UCSD-AML1 (cell line): Measurements from ENCODE around the gene ATP6V1C2.
"Not testable (repeated sequence)": the region's sequence is repeated elsewhere in the genome, so short reads cannot be mapped to it uniquely, and the experiment has no call there.

ENCODE experiments used
- DNase-seq: peaks from one replicate; lab custom pipeline; 2025; ENCODE audit not compliant: unreplicated experiment; lab: John Stamatoyannopoulos, UW

ATP6V1C2 gene

DNA sequence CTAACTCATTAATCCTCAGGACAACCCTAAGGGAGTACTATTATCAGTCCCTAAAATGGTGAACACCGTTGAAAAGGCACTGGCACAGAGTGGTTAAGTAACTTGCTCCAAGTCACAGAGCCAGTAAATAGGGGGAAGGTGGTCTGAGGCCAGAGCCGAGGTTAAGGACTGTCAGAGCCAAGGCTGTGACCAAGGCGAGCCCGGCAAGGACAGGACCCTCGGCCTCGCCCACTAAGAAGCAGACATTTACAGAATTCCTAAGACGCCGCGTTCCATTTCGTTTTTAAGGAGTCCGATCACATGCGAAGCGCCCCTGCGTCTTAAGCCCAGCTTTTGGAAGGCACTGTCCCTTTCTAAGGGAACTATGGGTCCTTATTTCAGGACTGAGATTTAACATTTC lies 90.1 kb downstream of the ATP6V1C2 start:
- DNase-seq = no peak

DNA sequence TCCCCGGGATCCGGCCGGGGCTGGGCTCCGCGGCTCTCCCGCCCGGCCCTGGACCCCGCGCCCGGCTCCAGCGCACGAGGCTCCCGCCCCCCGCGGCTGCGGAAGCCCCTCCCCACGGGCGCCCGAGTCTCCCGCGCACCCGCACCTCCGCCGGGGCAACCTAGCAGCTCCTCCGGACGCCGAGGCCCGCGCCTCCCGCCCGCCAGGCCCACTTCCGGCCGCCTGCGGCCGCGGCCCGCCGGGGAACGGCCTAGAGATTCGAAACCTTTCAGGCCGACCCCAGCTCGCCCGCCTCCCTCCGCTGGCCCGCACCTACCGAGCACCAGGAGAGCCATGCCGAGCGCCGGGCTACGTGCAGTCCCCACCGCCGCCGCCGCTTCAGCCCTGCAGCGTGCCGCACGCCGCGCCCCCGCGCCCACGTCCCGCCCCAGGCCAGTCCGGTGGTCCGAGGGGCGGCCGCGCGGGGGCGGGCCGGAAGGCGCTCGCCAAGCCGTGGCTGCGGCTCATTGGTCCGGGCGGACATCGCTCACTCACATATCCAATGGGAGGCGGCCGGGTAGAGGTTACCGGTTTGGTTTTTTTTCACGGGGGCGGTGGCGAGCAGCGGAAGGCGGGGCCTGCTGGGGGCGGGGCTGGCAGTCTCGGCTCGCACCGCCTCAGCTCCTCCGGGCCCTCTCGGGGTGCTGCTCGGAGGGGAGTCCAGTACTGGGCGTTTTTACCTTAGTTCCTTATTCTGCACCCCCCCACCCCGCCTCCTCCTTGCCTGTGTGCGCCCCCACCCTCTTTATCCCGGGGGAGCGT lies 91.1 kb downstream of the ATP6V1C2 start, which contains the start of gene PDIA6:
Gene PDIA6, minus strand, starts transcription at position 424 of the 801 bp plus-strand sequence. Its CDS starts 89 bp downstream, at position 335.
- peak; percentile 96 for DNase-seq

DNA sequence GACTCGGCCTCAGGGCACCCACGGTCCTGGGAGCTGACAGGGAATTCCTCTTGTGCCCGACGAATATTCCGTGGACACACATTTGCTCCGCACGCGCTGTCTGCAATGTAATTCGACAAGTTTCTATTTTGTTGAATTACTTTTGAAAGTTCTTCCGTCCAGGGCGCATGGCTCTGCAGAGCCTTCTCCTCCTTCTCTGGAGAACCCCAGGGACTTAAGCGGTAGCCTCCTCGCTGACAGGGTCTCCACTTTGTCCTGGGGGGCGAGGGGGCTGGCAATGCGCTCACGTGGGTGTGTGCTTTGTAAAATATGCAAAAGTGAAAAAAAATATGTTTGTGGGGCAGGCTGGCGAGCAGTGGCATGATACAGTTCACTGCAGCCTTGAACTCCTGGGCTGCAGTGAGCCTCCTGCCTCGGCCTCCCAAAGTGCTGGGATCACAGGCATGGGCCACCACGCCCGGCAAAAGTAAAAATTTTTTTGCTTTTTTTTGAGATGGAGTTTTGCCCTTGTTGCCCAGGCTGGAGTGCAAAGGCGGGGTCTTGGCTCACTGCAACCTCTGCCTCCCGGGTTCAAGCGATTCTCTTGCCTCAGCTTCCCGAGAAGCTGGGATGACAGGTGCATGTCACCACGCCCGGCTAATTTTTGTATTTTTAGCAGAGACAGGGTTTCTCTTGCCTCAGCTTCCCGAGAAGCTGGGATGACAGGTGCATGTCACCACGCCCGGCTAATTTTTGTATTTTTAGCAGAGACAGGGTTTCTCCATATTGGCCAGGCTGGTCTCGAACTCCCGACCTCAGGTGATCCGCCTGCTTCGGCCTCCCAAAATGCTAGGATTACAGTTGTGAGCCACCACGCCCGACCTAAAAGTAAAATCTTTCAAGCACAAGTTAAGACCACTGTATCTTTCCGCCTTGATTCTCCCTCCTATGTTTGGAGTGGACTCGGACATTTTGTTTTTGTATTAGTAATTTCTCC lies 92.0 kb downstream of the ATP6V1C2 start:
- DNase-seq = not testable (repeated sequence)

DNA sequence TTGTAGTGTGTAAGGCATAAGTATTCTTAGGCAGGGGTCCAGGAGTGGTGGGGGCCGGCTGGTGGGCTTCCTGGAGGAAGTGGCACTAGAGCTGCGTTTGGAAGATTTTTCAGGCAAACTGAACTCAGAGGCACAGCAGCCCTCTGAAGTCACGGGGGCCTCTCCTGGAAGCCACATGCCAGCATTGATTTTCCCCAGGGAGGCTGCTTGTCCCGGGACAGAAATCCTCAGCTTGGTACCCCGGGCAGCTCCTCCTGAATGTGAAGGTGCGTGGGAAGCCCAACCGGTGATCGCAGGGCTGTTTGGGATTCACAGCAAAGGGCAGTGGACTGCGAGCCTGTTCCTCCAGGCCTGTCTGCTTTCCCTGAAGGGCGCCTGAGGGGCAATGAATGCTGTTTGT lies 92.7 kb downstream of the ATP6V1C2 start:
- DNase-seq = no peak

DNA sequence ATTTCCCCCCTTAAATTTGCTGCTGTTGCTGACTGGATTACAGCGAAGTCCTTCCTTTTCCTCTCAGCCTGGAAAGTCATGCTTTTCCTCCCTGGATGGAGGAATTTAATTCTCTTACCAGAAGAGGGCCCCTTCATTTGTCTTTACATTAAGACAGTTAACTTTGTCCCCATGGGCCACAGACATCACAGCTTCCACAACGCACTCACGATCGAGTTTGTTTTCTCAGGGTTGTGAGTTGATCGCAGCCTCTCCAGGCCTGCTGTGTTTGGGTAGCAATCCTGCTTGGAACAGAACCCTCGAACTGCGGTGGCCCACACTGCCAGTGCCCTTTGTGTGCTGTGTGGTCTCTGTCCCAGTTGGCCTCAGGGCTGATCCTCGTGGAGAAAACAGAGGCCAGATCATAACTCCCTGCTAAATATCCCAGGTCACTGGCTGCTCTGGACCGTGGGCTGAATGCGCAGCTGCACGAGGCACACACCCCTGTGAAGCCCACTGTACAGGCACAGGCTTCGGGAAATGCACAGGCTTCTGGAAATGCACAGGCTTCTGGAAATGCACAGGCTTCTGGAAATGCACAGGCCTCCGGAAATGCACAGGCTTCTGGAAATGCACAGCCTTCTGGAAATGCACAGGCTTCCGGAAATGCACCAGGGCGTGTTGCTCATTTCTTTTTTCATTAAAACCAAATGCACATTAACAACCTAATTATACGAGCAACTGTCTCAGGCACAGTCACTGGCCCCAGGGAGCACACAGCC lies 93.3 kb downstream of the ATP6V1C2 start:
- no peak for DNase-seq

DNA sequence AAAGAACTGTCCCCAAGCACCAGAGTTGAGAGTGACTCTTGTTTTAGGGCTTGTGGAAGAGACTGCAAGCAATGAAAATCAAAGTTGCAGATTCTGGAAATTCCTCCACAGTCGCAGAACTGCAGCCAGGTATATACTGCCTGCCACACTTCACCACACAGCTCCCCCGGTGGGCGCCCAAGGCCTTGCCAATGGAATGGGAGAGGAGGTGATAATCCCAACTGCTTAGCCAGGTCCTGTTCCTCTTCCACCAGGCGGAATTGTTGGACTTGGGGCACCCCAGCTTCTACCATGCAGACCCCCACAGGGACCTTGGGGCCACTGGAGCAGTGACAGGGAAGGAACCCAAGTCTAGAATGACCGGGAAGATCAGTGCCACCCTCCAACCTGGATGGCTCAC lies 96.0 kb downstream of the ATP6V1C2 start:
- DNase-seq = no peak

DNA sequence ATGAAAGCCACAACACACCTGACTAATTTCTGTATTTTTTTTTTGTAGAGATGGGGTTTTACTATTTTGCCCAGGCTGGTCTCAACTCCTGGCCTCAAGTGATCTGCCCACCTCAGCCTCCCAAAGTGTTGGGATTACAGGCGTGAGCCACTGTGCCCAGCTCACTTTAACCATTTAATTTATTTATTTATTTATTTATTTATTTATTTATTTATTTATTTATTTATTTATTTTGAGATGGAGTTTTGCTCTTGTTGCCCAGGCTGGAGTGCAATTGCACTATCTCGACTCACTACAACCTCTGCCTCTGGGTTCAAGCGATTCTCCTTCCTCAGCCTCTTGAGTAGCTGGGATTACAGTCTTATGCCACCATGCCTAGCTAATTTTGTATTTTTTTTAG lies 96.9 kb downstream of the ATP6V1C2 start:
- not testable (repeated sequence) for DNase-seq

DNA sequence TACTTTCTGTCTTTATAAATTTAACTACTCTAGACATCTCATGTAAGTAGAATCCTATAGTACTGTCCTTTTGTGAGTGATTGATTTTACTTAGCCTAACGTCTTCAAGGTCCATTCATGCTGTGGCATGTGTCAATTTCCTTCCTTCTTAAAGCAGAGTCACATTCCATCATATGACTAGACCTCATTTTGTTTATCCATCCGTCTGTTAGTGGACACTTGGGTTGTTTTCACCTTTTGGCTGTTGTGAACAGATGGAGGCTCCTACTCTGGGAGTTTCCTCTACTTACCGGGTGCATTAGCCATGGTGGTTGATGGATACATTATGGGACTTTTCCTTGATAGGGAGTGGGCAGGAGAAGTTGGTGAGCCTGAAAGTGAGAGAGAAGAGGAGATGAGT lies 97.6 kb downstream of the ATP6V1C2 start:
- no peak for DNase-seq

DNA sequence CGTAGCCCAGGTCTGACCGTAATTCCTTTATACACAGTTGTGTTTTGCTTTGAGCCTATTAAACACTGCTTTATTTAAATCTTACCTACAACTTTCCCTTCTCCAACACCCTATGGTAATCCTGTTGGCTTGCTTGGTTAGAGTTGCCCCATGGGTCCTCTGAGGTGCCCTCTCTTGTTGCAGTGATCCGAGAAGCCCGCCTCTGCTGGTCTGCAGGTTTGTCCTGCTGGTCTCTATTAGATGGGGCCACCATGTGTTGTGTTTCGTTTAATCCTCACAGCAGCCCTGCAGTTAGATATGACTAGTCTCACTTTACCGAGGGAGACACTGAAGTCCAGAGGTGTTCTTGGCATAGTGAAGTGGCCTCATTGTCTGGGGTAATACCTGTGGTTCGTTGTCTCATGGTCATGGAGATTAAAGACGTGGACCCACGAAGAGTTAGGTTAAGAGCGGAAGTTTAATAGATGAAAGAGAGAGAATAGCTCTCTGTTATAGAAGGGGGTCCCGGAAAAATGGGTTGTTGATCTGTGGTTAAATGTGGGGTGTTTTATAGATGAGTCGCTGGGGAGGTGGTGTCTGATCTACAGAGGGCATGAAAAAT lies 98.4 kb downstream of the ATP6V1C2 start:
- no peak for DNase-seq

DNA sequence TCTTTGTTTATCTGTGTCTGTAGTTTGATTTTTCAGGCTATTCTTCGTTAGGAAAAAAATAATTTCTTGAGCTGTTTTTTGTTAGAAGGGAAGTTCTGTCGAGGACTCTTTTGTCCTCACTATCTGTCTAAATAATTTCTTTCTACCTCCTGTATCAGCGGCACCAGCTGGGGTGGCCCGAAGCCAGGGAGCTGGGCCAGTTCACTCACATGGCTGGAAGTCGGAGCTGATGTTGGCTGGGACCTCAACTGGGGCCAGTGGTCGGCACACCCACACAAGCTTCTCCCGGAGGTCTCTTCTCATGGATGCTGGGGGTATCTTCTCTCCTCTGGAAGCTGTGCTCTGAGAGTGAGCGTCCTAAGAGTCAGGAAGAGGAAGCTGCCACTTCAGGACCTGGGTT lies 99.1 kb downstream of the ATP6V1C2 start:
- DNase-seq = no peak

DNA sequence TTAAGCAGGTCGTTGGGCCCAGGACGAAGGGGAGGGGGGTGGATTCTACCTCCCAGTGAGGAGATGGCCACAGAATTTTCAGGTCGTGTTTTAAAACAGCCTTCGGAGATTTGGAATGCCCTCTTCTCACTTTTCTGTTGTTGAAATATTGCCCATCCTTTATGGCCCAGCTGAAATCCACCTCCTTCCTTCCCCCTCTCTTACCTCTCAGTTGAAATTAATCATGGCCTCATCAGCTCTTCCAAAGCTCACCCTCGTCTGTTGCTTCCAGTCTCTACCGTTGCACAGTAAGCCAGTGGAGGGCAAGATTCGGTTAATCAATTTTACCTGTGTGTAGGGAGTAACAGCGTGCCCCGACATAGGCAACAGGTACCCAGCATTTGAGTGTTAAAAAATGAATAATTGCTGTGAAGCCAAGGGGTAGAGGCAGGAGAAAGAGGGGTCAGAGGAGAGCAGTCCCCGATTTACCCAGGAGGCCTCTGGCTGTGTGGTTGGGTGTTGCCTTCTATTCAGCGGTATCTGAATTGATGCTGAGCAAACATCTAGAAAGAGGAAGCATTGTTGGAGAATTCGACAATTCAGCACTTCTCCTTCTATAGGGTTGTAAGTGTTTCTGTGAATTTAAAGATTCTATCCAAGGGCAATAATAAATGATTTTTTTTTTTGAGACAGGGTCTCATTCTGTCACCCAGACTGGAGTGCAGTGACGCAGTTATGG lies 99.7 kb downstream of the ATP6V1C2 start:
- DNase-seq = no peak

DNA sequence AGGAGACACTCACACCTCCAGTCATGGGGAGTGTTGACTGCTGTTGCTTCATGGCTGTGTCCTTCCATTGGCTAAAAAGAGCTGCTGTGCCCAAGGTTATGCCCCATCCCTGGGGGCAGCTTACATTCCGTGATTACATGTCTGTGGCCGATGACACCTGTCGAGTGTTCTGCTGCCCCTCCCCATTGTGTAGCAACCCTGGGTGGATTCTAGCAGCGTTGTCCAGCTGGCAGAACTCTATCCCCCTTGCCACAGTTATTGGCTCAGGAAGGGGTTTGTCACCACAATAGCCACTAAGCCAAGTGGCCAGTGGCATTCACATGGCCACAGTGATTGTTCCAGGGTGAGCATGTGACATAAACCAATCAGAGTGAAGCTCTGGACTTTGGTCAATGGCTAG lies 102.8 kb downstream of the ATP6V1C2 start:
- no peak for DNase-seq

DNA sequence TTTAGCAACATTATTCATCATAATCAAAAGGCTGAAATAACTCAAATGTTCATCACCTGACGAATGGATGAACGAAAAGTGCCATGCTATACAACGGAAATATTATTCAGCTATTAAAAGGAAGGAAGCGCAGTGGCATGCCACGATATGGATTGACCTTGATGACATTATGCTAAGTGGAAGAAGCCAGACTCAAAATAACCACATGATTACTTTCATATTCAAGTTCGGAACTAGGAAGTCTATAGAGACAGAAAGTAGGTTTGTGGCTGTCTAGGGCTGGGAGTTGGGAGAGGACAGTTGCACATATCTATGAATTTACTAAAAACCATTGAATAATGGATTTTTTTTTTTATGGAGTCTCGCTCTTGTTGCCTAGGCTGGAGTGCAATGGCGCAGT lies 104.6 kb downstream of the ATP6V1C2 start:
- no peak for DNase-seq

DNA sequence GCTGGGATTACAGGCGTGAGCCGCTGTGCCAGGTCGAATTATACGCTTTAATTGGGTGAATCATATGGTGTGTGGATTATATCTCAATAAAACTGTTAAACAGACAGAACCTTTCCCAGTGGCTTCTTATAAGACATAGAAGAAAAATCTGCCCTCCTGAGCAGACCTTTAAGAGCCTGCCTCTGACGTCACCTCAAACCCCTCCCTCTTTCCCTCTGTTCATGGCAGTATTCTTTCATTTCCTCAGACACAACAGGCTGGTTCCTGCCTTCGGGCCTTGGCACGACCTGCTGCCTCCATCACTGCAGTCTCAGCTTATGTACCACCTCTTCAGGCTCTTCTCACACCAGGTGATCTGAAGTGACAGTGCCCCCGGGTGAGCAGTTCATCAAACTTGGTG lies 105.2 kb downstream of the ATP6V1C2 start:
- DNase-seq = no peak

DNA sequence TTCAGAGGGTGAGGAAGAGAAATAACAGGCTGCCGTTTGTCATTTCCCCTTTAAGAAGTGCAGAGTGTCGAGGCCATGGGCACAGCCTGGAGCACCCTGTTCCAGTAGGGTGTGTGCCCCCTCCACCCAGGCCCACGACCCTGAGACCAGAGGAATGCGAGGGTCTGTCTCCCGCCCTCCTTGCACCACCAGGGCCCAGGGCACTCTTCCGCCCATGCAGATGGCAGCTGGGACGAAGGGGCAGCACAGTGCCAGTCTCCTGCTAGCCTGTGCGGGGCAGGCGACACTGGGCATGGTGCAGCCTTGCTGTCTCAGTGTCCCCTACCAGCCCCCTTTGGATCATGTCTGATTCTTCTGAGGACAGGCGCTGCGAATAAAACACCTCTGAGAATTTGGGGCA lies 106.9 kb downstream of the ATP6V1C2 start:
- DNase-seq = no peak

DNA sequence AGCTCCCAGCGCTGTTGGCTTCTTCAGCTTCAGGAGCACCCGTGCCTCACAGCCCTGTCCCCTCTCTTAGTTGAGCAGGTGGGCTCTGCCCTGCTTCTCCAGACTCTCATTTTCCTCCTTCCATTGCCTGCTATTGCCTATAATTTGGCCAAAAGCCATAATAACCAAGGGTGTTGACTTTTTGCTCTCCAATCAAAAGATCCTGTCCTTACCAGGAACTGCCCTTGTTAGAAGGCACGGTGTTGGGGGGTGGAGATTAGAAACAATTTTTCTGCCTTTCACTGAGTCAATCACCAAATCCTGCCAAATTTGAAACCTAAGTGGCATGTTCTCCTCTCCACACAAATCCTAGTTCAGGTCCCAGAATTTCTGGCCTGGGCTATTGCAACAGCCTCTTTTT lies 107.9 kb downstream of the ATP6V1C2 start:
- no peak for DNase-seq

DNA sequence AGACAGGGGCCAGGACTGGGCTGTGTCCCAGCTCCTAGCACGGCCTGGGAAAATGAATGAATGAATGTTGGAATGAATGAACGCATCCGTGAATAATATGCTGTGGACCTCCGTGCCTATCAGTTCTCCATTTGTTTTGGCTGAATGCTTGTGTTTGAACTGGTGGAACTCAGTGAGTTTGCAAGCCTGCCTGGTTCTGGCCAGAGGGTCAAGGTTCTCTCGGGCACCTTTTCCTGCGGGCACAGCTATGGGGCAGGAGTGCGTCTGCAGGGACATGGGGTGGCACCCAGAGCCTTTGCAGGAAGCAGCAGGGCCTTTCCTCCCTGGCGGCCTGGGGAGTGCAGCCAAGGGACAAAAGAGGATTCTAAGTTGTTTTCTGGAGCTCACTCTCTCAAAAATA lies 108.8 kb downstream of the ATP6V1C2 start:
- DNase-seq = no peak

DNA sequence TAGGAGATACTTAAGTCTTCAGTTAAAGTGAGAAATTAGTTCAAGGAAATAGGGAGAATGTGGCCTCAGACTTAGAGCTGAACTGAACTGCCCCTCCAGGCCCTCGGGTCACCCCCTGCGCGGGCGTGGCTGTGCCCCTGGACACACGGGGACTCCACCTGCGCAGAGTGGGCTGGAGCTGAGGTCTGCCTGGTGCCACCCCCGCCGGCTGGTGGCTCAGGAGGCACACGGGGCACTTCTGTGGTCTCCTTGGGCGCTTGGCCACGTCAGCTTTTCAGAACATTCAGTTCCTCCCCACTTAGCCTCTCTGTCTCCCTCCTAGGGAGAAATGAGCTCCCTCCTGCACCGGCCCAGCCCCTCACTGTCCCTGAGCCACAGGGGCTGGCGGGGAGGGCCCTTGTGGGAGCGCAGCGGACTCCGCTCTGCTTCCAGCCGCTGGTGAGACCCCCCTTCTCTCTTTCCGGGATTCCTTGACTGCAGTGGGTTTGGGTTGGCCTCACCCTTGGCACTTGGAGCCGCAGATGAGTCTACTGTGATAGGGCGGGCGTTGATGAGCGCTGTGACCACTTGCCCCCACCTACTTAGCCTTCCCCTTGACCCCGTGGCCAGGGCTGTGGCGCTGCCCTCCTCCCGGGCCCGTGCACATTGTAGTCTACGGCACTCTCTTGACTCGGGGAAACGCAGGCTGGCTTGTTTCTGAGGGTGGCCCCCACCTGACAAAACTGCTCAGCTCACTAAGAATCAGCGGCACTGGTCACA lies 109.4 kb downstream of the ATP6V1C2 start:
- no peak for DNase-seq

DNA sequence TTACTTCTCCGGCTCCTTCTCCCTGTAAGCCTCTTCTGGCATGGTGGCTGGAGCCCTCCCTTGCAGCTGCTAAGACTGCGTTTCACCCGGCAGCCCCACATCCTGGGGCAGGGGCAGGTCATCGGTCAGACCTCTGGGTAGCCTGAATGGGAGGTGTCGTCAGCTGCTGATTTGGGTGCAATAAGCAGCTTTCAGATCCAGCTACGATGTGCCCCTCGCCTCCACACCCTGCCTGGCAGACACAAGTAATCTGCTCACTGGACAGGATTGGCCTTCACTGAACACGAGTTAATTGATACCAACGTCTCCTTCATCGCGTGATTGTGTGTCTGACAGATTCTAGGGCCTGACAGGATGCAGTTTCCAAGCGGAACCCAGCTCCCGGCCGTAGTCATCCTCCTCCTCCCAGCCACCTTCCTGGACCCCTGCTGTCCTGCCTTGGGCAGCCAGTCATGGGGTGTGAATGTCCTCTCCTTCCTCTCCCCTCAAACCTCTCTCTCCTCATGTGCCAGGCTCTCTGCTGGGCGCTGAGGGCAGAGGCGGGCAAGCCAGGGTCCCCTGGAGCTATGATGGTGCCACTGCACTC lies 110.1 kb downstream of the ATP6V1C2 start:
- no peak for DNase-seq
